GM12878 (cell line): Measurements from ENCODE around the gene AGGF1. TPM values are rescaled to one million over a fixed set of nuclear protein-coding genes. Genes with fewer than 3 reads are reported as not detected.

ENCODE experiments used
- BACH1 ChIP-seq: fragments of 450-650 bp; IDR thresholded peaks from 2 replicates; pipeline ENCODE4 v1.6.1; 2017; ENCODE audit warnings: mild to moderate bottlenecking, borderline replicate concordance
- CUX1 ChIP-seq: IDR thresholded peaks from 2 replicates; pipeline ENCODE4 v1.6.1; 2012; ENCODE audit warnings: improper control_type of control experiment, low read depth, low read length; ENCODE audit not compliant: insufficient replicate concordance
- E2F8 ChIP-seq: fragments of 450-650 bp; IDR thresholded peaks from 2 replicates; pipeline ENCODE4 v1.6.1; 2018; ENCODE audit warnings: mild to moderate bottlenecking, low read depth, moderate library complexity; ENCODE audit not compliant: partially characterized antibody
- EED ChIP-seq: sonication (generic); IDR thresholded peaks from 2 replicates; pipeline ENCODE4 v1.6.1; 2016; ENCODE audit warnings: antibody characterized with exemption, low read depth
- ELK1 ChIP-seq: IDR thresholded peaks from 2 replicates; pipeline ENCODE4 v1.6.1; 2012; ENCODE audit warnings: low read depth, low read length, improper control_type of control experiment
- ESRRA ChIP-seq: IDR thresholded peaks from 2 replicates; pipeline ENCODE4 v1.6.1; 2012; ENCODE audit warnings: mild to moderate bottlenecking, low read length, improper control_type of control experiment
- FOXK2 ChIP-seq: fragments of 450-650 bp; IDR thresholded peaks from 2 replicates; pipeline ENCODE4 v1.6.1; 2017; ENCODE audit warnings: mild to moderate bottlenecking, moderate library complexity
- IKZF1 ChIP-seq: fragments of 450-650 bp; conservative IDR thresholded peaks from 2 replicates; pipeline ENCODE4 v1.6.1; 2017; ENCODE audit warnings: antibody characterized with exemption, mild to moderate bottlenecking
- IKZF2 ChIP-seq, 2 experiments: fragments of 450-650 bp; IDR thresholded peaks; 2 replicates each; pipeline ENCODE4 v1.6.1; 2017; ENCODE audit warnings: mild to moderate bottlenecking in 2 of 2, moderate library complexity in 2 of 2
- KAT2A ChIP-seq: conservative IDR thresholded peaks from 2 replicates; pipeline ENCODE4 v1.6.1; 2011; ENCODE audit warnings: low read depth, low read length; ENCODE audit not compliant: control insufficient read depth
- KLF5 ChIP-seq: fragments of 450-650 bp; IDR thresholded peaks from 2 replicates; pipeline ENCODE4 v1.6.1; 2014; ENCODE audit warnings: mild to moderate bottlenecking; ENCODE audit not compliant: partially characterized antibody
- MEF2B ChIP-seq: fragments of 450-650 bp; IDR thresholded peaks from 2 replicates; pipeline ENCODE4 v1.6.1; 2018; ENCODE audit warnings: mild to moderate bottlenecking, moderate library complexity; ENCODE audit not compliant: partially characterized antibody, poor library complexity, severe bottlenecking
- MYB ChIP-seq: fragments of 150-350 bp; IDR thresholded peaks from 2 replicates; pipeline ENCODE4 v1.6.1; 2014; ENCODE audit warnings: mild to moderate bottlenecking, low read depth, low read length, borderline replicate concordance
- SIN3A ChIP-seq: IDR thresholded peaks from 2 replicates; pipeline ENCODE4 v1.6.1; 2012; ENCODE audit warnings: low read depth, low read length, improper control_type of control experiment
- SMC3 ChIP-seq: IDR thresholded peaks from 2 replicates; pipeline ENCODE4 v1.6.1; 2011; ENCODE audit warnings: low read length, improper control_type of control experiment, borderline replicate concordance
- polyA plus RNA-seq, 11 experiments: library from polyadenylated mRNA; depleted of rRNA in 4 of 11; unstranded in 6 of 11; stranded (reverse) in 5 of 11; fragments of >200 nt; fragmentation: Nextera tagmentation in 4 of 11; fragmentation: Illumina TruSeq in 1 of 11; extraction: Ambion mirVana in 4 of 11; extraction: Trizol in 1 of 11; gene quantifications; 1 replicate in 1 of 11; 2 replicates in 10 of 11; pipeline versions ENCODE4 v1.2.1 to v1.2.3, GENCODE V29; 2011 to 2016; ENCODE audit warnings: inconsistent platforms in 2 of 11, missing spikeins in 2 of 11, low read depth in 1 of 11
- total RNA-seq, 4 experiments: library from RNA; depleted of rRNA in 3 of 4; stranded (reverse); fragments of >200 nt in 3 of 4; fragmentation: Illumina TruSeq in 1 of 4; extraction: Trizol in 1 of 4; gene quantifications; 2 replicates each; pipeline versions ENCODE4 v1.2.1 to v1.2.3, GENCODE V29; 2013 to 2021
- TF ChIP-seq, protein P1 (sequence below): IDR thresholded peaks from 2 replicates; pipeline ENCODE4 v1.6.1; 2012; ENCODE audit warnings: low read length, inconsistent platforms
- TF ChIP-seq, protein P2 (sequence below): fragments of 450-650 bp; formaldehyde crosslinking; IDR thresholded peaks from 2 replicates; pipeline ENCODE4 v1.5.0; 2022; ENCODE audit warnings: mild to moderate bottlenecking, missing genetic modification characterization

Gene AGGF1
- total and polyA plus RNA-seq, 10 of the 15 experiments (the other 5 are each of a cell fraction or from before 2014, with no cell fraction given): 7.3 to 43.4 (median 20.2) TPM

DNA sequence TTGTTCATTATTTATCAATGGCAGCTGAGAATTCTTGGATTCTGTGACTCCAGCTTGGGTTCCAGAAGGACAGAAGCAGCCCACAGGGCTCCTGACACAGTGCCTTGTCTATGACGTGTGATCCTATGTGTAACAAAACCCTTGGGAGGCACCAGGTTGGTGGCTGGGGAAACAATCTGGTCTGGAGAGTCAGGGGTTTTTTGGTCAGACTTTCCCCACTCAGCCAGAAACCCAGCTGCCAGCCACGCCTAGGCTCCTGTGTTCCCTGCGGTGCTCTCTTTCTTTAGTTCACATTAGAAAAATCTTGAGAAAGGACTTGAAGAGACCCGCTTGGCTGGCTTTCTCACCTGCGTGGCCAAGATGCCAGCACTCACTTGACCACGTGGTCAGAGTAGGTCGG is 72.3 kb downstream of the AGGF1 start (continued):
- TF ChIP-seq E2F8: no peak
- TF ChIP-seq MYB: no peak
- TF ChIP-seq SIN3A: no peak
- TF ChIP-seq BACH1: no peak
- no peak for TF ChIP-seq SMC3
- TF ChIP-seq FOXK2: no peak
- TF ChIP-seq MEF2B: peak; percentile 76
- no peak for TF ChIP-seq KAT2A
- no peak for TF ChIP-seq ESRRA
- no peak for TF ChIP-seq EED
- TF ChIP-seq, protein P1, sequence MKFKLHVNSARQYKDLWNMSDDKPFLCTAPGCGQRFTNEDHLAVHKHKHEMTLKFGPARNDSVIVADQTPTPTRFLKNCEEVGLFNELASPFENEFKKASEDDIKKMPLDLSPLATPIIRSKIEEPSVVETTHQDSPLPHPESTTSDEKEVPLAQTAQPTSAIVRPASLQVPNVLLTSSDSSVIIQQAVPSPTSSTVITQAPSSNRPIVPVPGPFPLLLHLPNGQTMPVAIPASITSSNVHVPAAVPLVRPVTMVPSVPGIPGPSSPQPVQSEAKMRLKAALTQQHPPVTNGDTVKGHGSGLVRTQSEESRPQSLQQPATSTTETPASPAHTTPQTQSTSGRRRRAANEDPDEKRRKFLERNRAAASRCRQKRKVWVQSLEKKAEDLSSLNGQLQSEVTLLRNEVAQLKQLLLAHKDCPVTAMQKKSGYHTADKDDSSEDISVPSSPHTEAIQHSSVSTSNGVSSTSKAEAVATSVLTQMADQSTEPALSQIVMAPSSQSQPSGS: no peak
- TF ChIP-seq IKZF1: 0 out of 2 replicates have a peak, but pooled peaks have one; percentile 36
- TF ChIP-seq, protein P2, sequence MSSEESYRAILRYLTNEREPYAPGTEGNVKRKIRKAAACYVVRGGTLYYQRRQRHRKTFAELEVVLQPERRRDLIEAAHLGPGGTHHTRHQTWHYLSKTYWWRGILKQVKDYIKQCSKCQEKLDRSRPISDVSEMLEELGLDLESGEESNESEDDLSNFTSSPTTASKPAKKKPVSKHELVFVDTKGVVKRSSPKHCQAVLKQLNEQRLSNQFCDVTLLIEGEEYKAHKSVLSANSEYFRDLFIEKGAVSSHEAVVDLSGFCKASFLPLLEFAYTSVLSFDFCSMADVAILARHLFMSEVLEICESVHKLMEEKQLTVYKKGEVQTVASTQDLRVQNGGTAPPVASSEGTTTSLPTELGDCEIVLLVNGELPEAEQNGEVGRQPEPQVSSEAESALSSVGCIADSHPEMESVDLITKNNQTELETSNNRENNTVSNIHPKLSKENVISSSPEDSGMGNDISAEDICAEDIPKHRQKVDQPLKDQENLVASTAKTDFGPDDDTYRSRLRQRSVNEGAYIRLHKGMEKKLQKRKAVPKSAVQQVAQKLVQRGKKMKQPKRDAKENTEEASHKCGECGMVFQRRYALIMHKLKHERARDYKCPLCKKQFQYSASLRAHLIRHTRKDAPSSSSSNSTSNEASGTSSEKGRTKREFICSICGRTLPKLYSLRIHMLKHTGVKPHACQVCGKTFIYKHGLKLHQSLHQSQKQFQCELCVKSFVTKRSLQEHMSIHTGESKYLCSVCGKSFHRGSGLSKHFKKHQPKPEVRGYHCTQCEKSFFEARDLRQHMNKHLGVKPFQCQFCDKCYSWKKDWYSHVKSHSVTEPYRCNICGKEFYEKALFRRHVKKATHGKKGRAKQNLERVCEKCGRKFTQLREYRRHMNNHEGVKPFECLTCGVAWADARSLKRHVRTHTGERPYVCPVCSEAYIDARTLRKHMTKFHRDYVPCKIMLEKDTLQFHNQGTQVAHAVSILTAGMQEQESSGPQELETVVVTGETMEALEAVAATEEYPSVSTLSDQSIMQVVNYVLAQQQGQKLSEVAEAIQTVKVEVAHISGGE (CRISPR knock-in tag): no peak
- no peak for TF ChIP-seq CUX1
- no peak for TF ChIP-seq ELK1
- TF ChIP-seq KLF5: no peak
- TF ChIP-seq IKZF2 (IDR thresholded peaks at IDR 0.05): peak in 1 of 2 experiments; percentile 24; a peak in 1 of 4 replicates
